Colonic mucosa (tissue), 4 donors: ENCODE measurements around the gene RASA1. TPM values are rescaled to one million over a fixed set of nuclear protein-coding genes. Genes with fewer than 3 reads are reported as not detected.

ENCODE experiments used
- DNase-seq: peaks from one replicate; pipeline ENCODE4 v3.0.0-alpha.2; 2020
- H3K27ac ChIP-seq: fragments of 200-600 bp; one replicate; pipeline ENCODE4 v1.8.0; 2021
- H3K27me3 ChIP-seq: fragments of 200-600 bp; one replicate; pipeline ENCODE4 v1.8.0; 2021
- H3K36me3 ChIP-seq: fragments of 200-600 bp; one replicate; pipeline ENCODE4 v1.8.0; 2021
- H3K4me1 ChIP-seq: fragments of 200-600 bp; one replicate; pipeline ENCODE4 v1.8.0; 2021; ENCODE audit warnings: mild to moderate bottlenecking
- H3K4me3 ChIP-seq: fragments of 200-600 bp; one replicate; pipeline ENCODE4 v1.8.0; 2021
- H3K9ac ChIP-seq, 2 donors: one replicate each; pipeline ENCODE4 v1.7.0; 2013; ENCODE audit warnings: control low read depth in 2 of 2, low read depth in 2 of 2, low read length in 2 of 2
- H3K9me3 ChIP-seq: fragments of 200-600 bp; one replicate; pipeline ENCODE4 v1.8.0; 2021
- intact Hi-C: fragments of 100-400 bp; cut with DNase I; formaldehyde crosslinking; loops from one replicate; pipeline ENCODE4 v1.14.1; 2022
- total RNA-seq, 2 donors: library from RNA; stranded (reverse); fragmentation: NEBNext Ultra II Directional in 1 of 2; extraction: Animal tissue kit (Norgen Biotek cat#: 25700) in 1 of 2; gene quantifications; one replicate each; pipeline ENCODE4 v1.2.1, GENCODE V29; 2021
- TF ChIP-seq, protein P1 (sequence below): fragments of 200-600 bp; IDR thresholded peaks from one replicate; pipeline ENCODE4 v1.8.0; 2022; ENCODE audit warnings: antibody characterized with exemption, mild to moderate bottlenecking
- donor health status: healthy.
- donor health status: DM: no; HTN: no; CAD: no.
- donor health status: DM: no; HTN: no; CAD: no.

The RASA1 gene
- total RNA-seq, 2 donors from 2014 or later: 24.1 to 28.8 TPM

DNA sequence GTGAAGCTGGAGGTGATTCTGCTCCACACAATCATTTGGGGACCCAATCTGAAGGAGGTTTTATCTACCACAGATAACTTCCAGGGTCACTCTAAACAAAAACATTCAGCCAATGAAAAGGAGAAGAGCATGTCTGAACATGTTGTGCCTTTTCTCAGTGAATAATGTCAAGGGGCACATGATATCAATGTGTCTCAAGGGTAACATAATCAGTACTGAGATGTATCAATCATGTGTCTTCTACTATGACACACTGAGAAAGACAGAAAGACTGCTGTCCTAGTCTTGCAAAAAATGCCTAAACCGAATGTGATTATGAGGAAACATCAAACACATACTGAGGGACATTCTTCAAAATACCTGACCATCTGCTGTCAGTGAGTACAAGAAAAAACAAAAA is 25.4 kb upstream of the RASA1 start:
- H3K9me3 ChIP-seq: no peaks in the 10 kb centered on the region
- intact Hi-C loops: no loop called here
- no peak overlapping the region for H3K4me3 ChIP-seq
- H3K9ac ChIP-seq: no peak overlapping the region
- H3K36me3 ChIP-seq: no peaks in the 10 kb centered on the region
- H3K27me3 ChIP-seq: no peaks in the 10 kb centered on the region
- no peak overlapping the region for H3K27ac ChIP-seq
- TF ChIP-seq, protein P1, sequence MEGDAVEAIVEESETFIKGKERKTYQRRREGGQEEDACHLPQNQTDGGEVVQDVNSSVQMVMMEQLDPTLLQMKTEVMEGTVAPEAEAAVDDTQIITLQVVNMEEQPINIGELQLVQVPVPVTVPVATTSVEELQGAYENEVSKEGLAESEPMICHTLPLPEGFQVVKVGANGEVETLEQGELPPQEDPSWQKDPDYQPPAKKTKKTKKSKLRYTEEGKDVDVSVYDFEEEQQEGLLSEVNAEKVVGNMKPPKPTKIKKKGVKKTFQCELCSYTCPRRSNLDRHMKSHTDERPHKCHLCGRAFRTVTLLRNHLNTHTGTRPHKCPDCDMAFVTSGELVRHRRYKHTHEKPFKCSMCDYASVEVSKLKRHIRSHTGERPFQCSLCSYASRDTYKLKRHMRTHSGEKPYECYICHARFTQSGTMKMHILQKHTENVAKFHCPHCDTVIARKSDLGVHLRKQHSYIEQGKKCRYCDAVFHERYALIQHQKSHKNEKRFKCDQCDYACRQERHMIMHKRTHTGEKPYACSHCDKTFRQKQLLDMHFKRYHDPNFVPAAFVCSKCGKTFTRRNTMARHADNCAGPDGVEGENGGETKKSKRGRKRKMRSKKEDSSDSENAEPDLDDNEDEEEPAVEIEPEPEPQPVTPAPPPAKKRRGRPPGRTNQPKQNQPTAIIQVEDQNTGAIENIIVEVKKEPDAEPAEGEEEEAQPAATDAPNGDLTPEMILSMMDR: no peak
- H3K4me1 ChIP-seq: no peaks in the 10 kb centered on the region
- no peak for DNase-seq

DNA sequence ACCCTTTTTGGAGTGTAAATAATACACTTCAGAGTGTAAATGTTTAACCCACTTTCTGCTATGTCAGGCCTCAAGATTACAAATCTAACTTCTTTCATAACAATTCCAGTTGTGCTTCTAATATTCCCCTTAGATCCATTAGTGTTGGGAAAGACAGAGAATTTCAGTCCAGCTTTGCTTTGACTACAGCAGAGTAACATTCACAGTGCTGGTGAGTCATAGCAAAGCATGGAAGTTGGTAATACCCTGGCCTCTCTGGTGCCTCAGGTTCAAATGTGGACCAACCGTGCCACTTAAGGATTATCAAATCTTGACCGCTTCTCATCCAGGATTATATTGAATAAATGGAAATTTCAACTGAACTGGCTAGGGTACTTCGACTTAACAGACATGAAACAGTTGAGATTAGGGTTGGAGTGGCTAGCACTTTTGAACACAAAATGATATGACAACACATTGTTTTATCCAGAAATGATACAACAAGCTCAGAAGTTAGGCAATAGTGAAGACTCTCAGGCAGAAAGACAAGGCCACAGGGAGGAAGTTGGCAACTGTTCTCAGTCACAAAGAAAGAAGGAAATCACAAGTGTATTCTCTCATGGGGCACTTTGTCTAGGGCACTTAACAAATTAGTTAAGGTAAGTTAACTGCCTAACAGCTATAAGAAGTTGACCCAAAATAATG is 24.4 kb upstream of the RASA1 start:
- Histone ChIP-seq H3K9me3 (no peaks in the 10 kb centered on the region), H3K9ac (no peak overlapping the region), H3K36me3 (no peaks in the 10 kb centered on the region), H3K4me3 (no peak overlapping the region), H3K27ac (no peak overlapping the region), H3K4me1 (no peaks in the 10 kb centered on the region), H3K27me3 (no peaks in the 10 kb centered on the region)
- no peak for DNase-seq
- TF ChIP-seq, protein P1: no peak
- intact Hi-C loops: no loop called here

DNA sequence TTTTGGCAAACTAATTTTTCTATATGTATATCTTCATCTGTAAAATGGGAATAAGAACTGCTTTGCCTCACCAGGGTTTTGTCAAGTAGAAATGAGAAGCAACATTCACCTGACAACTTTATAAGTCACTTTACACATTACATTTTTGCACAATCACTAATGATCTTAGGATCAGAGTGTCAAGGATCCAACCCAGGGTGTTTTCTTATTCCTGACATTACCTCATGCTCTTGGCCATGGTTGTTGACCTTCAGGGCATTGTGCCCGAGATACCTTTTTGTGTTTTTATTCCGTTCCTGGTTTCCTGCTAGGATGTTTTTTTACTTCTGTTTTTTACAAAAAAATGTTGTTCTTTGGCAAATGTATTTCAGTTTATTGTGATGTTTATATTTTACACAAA is 22.2 kb upstream of the RASA1 start:
- TF ChIP-seq, protein P1: no peak
- no peak overlapping the region for H3K27ac ChIP-seq
- intact Hi-C loops: no loop called here

DNA sequence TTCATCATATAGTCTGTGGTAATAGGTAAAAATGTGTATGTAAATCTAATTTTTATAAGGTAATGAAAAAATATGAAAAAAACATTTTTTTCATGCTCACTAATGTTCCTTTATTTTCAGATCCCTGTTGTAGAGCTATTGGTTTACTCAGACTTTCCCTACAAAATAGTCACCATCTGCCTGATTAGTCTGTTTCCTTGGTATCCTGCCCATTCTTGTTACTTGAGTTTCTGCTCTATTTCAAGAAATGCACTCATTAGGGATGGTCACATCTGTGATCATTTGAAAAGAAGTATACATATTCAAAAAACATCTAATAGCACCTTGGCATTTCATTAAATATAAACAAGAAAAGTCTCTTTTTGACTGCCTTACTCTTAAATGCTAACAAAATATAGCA is 21.6 kb upstream of the RASA1 start:
- H3K9ac ChIP-seq: no peak overlapping the region
- H3K27me3 ChIP-seq: no peaks in the 10 kb centered on the region
- TF ChIP-seq, protein P1: no peak
- no peak for DNase-seq
- intact Hi-C loops: no loop called here
- no peak overlapping the region for H3K4me3 ChIP-seq
- H3K4me1 ChIP-seq: no peaks in the 10 kb centered on the region
- no peak overlapping the region for H3K27ac ChIP-seq
- H3K9me3 ChIP-seq: no peaks in the 10 kb centered on the region
- H3K36me3 ChIP-seq: no peaks in the 10 kb centered on the region

More for the DNA sequence above, 22.2 kb upstream of the RASA1 start:
- H3K36me3 ChIP-seq: no peaks in the 10 kb centered on the region
- H3K4me3 ChIP-seq: no peak overlapping the region
- no peaks in the 10 kb centered on the region for H3K27me3 ChIP-seq
- H3K4me1 ChIP-seq: no peaks in the 10 kb centered on the region
- no peak for DNase-seq
- no peaks in the 10 kb centered on the region for H3K9me3 ChIP-seq
- H3K9ac ChIP-seq: no peak overlapping the region

DNA sequence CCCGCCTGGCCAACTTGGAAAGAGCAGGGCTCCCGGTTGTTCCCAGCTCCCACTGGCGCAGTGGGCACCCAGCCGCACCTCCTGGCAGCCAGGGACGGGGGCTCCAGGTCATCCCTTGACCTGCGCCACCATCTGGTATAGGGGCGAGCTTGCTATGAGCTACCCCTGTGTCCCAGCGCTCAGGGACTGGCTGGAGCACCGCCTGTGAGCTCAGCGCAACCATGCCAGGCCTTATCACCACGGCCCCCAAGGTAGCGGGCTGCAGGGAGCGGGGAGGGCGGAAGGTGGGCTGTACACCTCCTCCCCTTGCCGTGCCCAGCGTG is 15.4 kb upstream of the RASA1 start:
- no peak for DNase-seq
- no peaks in the 10 kb centered on the region for H3K36me3 ChIP-seq
- TF ChIP-seq, protein P1: no peak
- intact Hi-C loops: no loop called here
- no peaks in the 10 kb centered on the region for H3K4me1 ChIP-seq
- H3K27me3 ChIP-seq: no peaks in the 10 kb centered on the region
- no peak overlapping the region for H3K9ac ChIP-seq
- H3K27ac ChIP-seq: no peak overlapping the region
- H3K4me3 ChIP-seq: no peak overlapping the region
- no peaks in the 10 kb centered on the region for H3K9me3 ChIP-seq
